ENCODE measurements around the gene KCTD2.
"Not testable (repeated sequence)": the region's sequence is repeated elsewhere in the genome, so short reads cannot be mapped to it uniquely, and the experiment has no call there.

The KCTD2 gene

DNA sequence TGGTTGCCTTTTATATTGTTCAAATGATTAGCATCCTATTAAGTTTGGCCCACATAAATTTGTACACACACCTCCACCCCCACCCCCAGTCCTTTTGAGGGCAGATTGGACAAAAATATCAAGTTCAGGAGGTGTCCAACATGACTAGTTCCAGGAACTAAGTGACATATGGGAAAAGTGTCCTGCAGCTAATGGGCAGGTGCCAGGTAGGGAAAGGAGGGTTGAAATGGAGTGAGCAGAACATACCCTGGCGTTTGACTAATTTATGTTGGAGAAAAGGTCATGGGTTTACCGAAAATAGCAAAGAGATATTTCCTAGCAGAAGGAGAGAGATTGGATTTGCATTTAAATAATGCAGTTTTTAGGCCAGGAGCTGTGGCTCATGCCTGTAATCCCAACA, 4.9 kb downstream of the KCTD2 start:
- DNase-seq (ENCODE audit: low read depth) = no peak

DNA sequence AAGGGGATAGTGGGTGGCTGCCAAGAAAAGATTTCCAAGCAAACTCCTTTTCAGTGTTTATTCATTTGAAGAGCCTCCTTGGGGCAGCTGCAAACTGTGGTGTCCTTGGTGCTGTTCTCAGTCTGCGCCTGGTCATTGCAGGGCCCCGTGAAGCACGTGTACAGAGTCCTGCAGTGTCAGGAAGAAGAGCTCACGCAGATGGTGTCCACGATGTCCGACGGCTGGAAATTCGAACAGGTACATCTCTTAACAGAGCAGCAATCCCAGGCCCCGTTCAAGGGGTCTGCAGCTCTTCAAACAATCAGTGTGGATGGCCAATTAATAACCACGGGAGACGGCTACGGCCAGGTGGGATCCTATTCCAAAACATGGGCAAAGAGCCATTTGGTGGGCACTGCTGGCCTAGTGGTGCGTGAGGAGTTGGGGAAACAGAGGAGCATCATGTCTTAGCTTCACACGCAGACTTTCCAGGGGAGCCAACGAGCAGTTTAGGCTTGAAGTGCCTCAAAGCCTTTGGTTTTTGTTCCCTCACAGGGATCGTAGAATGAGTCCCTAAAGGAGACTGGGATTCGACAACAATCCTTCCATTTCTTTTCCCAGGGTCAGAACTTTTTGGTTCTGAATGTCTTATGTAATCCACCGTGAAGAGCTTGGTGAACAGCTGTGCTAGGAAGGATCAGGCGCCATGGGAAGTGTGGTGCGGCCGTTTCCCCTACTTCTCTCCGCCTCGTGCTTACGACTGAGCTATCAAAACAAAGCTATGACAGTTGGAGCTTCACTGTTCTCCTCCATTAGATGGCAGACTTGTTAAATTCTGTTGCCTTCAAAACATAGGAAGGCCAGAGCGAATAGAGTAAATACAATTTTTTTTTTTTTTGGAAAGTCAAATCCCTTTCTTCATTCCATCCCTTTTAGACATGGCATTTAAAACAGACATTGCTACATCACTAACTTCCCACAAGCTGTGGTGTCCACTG, 12.6 kb downstream of the KCTD2 start:
- no peak for DNase-seq (ENCODE audit: low read depth)

DNA sequence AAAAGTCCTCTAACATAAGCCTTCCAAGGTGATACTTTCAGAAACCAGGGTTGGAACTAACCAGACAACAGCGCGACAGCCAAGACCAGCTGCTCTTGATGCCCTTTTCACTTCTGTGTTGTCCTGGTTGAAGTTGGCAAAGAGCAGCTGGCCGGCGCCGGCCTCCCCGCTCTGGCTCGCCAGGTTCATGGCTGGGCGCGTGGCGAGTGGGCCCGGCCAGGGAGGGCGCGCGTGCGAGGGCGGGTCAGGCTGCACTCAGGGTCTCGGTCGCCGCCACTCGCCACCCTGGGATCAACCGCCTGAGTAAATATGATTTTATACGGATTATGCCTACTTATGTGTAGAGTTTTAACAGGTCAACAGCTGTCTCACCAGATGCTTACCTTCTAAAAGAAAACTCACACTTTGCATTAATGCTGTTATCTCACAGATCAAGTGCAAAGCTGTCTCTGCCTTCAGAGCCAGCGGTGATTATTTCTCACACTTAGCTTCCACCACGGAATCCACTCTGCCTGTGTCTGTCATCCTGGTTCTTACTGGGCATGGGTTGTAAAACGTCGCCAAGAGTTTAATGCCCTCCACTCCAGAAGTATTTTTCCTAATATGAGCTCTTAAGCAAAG, 13.5 kb downstream of the KCTD2 start:
- no peak for DNase-seq (ENCODE audit: low read depth)

DNA sequence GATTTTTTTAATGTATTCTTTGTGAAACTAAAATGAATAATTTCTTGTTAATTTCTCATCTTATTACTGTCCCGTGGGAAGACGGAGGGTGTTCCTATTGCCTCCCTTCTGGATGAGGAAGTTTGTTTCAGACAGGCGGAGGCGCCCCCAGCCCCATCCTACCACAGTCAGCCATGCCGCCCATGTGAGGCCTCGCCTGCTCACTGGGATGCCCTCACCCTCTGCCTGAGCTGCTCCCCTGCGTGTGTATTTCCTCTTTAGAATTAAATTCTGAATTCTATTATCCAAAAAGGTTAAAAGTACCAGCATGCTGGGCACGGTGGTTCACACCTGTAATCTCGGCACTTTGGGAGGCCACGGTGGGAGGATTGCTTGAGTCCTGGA, 14.0 kb downstream of the KCTD2 start:
- DNase-seq (ENCODE audit: low read depth) = no peak

DNA sequence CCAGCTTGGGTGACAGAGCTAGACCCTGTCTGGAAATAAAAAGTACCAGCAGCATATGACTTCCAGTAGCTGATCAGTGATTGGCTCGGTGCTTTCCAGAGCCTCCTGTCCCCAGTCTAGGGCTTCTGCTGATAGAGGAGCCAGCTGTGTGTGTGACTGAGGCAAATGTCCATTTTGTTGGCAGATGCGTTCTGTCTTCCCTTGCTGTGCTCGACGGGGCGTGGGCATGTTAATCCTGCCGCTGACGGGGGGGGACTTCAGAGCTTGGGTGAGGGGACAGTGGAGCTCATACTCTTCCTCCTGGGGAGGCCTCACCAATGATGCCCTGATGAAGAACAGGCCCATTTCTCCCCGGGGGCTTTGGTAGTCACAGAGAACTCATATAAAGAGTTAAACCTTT, 14.6 kb downstream of the KCTD2 start:
- no peak for DNase-seq (ENCODE audit: low read depth)

DNA sequence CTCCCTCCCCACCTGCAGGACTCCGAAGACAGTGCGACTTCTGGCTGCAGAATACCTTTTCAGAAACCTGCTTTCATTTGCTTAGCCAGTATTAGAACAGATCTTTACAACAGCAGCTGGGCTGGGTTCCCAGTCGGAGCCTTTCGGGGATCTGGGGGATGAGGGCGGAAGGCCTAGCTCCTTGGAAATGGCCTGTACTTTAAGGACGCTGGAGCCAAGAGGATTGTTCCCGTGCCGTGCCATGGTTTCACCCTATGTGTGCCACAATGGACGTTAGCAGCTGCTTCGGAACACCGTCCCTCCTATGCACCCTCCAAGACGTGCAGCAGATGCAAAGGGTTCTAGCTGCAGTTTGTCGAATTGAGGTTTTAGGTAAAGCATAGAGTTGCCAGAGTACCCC, 16.2 kb downstream of the KCTD2 start:
- DNase-seq (ENCODE audit: low read depth) = no peak

DNA sequence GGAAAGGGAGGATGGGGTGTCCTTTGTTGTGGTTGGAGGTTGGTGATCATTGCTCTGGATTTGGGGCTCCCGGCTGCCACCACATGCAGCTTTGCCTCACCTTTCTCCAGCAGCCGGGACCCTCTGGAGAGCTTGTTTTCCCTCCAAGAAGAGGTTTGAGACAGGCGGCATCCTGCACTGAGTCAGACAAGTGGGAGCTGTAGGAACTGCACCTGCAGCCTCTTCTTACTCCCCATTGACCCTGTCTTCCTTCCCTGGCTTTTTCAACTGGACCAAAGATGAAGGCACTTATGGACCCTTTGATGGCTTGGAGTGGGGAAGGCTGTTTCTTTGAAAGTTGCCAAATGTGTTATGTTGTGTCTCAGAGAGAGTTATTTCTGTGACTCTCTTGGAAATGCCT, 16.6 kb downstream of the KCTD2 start:
- no peak for DNase-seq (ENCODE audit: low read depth)

DNA sequence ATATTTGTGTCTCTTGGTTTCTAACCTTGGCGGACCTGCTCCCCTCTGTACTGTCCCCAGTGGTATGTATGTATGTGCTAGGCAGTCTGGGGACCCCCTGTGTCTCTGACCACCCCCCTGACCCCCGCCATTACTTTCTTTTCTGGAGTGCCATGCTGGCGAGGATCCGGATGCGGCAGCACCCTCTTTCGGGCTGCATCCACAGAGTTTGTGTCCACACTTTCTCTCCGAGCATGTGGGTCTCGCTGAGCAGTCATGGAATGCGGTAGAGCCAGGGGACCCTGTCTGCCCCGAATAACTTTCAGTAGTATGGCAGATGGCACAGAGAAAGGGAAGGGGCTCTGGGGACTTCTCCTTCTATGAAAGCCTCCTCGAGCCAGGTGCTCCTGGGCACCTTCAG, 17.0 kb downstream of the KCTD2 start:
- no peak for DNase-seq (ENCODE audit: low read depth)

DNA sequence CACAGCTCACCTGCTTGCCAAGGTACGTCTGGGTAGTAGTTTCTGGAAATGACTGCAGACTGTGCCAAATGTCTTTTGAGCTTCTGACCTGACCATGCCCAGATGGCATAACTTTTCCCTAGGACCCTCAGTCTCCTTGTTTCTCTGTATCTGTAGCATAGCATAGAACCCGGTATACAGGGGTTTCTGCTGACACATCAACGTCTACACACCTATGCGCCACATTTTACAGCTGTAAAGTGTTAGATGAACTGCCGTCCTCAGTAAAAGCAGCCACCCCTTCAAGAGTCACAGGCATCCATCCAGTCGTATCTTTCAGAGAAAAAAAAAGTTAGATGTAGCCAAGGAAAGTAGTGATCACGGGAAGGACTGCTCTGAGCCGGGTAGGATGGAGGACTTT, 17.4 kb downstream of the KCTD2 start:
- no peak for DNase-seq (ENCODE audit: low read depth)

DNA sequence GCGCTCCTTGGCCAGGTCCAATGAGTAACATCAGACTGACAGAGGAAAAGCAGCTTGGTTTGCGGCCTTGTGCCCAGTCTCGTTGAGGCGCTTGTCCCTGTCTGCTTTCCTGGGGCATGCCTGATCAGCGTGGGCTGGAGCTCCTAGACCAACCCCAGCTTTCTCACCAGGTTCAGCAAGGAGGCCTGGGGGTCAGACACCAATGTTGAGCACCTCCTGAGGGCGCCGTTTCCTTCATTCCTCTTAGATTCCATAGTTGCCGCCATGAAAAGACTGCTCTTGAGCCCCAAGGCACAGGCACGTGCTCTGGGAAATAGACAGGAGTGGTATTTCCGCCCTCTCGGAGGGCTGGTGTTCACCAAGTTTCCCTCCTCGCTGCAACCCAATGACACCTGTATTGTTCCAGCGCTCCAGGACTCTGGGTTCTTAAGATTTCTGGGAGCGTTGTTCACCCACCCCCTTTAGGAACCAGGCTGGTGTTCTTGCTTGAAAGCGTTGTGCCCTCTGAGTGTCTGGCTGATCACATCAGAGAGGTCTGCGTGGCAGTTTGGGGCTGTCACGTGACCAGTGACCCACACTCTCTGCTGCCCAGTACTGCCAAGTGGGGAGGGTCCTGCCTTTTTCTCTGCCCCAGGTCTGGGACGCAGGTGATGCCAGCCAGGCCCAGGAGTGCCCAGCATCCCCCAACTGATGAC, 18.0 kb downstream of the KCTD2 start:
- DNase-seq (ENCODE audit: low read depth) = no peak

DNA sequence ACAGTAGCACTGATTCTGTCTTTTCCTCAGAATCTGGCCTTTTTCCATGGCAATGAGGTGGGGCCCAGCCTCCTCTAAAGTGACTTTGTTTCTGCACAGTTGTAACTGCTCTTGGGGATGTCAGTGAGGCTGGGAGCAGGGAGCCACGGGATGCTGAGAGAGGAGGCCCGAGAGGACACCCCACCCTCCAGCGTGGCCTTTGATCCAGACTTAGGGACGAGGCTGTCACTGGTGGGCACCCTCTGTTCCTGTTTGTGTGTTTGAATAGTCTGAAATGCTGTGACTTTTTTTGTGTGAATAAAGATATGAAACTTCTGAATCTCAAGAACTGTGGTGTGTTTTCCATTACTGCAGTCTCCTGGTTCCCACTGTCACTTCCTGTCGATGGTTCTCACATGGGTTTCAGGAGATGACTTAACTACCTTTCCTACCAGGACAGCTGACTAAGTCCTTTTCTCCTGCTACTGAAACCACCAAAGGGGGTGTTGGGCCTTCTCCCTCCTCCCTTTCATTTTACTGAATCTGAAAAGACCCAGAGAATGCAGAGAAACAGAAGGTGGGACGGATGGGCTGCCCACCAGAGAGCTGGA, 18.6 kb downstream of the KCTD2 start:
- no peak for DNase-seq (ENCODE audit: low read depth)

DNA sequence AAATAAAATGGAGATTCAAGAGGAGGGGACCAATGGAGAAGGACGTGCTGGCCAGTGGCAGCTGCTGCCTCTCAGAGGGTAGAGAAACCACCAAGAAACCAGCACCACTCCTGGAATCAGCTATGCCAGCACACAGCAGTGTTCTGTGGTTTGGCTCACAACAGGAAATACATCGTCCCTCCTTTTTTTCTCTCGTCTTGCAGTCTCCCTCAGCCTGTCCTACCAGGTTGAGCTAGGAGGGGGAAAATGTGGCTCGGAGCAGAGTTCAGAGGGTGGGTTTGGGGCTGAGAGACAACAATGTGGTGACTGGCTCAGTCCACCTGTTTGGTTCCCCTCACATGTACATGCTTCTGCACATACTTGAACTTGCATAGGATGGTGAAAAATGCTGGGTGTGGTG, 20.8 kb downstream of the KCTD2 start:
- DNase-seq (ENCODE audit: low read depth) = no peak

DNA sequence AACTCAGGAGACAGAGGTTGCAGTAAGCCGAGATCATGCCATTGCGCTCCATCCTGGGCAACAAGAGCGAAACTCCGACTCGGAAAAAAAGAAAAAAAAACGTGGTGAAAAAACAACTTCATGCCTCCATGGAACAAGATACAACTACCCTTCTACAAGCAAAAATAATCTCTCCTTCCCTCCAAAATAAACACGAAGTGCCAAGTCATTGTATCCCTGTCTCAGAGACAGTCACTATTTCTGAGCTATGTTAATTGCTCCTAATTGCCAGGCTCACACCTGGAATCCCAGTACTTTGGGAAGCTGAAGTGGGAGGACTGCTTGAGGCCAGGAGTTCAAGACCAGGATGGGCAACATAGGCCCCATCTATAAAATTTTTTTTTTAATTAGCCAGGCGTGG, 21.7 kb downstream of the KCTD2 start:
- no peak for DNase-seq (ENCODE audit: low read depth)

DNA sequence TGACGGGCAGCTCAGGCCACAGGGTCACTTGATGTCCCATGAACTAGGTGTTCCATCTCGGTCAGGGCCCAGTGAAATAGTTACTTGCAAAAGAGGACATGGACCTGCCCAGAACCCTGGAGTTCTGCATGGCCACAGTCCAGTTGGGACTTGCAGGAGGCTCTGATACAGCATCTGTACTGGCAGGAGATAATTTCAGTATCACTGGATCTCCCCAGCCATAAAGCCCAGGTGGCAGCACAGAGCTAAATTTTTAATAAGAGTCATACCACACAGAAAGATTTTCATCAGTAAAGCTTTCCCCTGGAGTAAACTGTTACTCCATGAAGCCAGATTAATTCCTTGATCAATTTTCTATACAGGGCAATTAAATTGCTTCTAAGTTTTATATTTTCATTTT, 22.8 kb downstream of the KCTD2 start:
- DNase-seq (ENCODE audit: low read depth) = no peak

DNA sequence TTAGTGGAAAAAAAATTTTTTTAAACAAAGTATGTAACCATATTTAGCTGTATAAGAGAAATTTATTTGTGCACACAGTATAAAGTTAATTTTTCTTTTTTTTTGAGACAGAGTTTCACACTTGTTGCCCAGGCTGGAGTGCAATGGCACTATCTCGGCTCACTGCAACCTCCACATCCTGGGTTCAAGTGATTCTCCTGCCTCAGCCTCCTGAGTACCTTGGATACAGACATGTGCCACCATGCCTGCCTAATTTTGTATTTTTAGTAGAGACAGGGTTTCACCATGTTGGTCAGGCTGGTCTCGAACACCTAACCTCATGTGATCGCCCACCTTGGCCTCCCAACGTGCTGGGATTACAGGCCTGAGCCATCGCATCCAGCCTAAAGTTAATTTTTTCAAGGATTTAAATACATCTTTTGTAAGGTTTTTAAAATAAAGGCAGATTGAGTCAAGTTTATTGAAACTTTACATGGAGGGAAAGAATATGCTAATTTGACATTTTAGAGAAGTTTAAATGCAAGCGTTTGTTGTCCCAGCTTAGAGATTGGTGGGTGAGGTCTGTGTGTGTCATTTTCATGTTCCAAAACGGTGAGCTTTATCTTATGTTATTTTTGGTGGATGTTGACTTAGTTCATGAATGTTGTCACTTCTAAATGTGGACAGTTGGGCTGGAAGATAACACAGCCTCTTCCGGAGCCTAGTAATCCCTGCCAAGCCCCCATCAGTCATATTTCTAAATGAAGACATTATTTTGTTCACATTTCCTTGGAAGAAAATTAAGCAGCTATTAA, 24.6 kb downstream of the KCTD2 start:
- DNase-seq (ENCODE audit: low read depth) = not testable (repeated sequence)

DNA sequence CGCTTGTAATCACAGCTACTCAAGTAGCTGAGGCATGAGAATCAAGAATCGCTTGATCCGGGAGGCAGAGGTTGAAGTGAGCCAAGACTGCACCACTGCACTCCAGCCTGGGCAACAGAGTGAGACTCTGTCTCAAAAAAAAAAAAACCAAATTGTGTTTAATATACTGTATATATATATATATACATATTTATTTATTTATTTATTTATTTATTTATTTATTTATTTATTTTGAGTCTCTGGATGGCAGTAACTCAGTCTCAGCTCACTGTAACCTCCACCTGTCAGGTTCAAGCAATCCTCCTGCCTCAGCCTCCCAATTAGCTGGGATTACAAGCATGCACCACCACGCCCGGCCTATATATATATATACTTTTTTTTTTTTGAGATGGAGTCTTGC, 25.9 kb downstream of the KCTD2 start:
- DNase-seq (ENCODE audit: low read depth) = not testable (repeated sequence)

DNA sequence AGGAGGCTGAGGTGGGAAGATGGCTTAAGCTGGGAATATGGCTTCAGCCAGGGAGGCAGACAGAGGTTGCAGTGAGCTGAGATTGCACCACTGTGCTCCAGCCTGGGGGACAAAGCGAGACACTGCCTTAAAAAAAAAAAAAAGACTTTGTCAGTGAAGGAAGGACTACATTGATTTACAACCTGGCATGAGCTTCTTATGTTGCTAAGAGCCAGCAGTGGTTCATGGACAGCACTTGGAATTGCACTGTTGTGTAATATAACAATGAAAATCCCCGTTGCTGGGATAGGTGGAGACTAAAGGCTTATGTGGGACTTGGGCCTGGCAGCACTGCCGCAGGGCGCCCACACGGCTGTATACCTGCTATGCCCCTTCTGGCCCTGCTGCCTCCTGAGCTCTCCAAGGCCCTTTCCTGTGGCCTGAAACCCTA, 26.6 kb downstream of the KCTD2 start:
- DNase-seq (ENCODE audit: low read depth) = no peak

DNA sequence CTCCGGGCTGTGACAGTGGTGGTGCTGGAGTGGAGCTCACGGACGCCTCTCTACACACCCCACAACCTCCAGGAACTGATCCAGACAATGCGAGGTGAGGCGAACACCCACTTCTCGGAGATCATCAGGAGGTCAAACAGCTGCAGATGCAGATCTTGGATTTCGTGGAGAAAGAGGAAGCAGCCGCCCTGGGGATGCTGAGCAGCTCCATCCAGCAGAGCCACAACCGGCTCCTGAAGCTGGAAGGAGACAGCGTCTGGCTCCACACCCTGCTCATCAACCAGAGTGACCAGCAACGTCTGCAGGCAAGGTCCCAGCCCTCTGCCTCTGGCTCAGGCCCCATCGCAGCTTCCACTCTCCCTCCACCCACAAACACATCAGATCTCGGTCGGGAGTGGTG, 27.5 kb downstream of the KCTD2 start:
- DNase-seq (ENCODE audit: low read depth) = no peak

DNA sequence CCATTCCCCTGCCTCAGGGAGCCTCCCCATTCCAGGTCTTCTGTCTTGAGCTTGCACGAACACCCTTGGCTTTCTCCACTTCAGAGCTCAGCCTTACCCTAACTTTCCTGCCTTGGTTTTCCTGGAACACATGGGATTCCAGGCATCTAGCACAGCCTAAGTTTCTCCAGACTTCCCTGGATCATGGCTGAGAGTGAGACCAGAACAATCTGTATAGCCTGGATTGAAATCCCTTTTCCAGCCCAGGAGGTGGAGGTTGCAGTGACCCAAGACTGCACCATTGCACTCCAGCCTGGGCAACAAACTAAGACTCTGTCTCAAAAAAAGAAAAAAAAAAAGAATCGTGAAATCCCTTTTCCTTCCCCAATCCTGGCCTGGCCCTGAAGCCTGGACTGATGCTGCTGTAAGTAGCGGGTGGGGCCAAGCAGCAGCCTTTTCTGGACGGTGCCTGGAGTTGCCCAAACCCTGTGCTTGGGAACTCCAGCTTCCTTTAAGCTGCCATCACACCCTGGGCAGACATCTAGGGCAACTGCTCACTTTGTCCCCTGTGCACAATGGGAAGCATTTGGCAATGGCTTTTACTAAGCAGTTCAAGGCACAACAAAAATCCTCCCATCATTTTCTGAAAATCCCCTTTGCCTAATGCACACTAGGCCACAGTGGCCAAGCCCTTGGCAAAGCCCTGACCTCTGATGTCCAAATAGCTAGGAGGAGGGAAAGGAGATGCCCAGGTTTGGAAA, 28.7 kb downstream of the KCTD2 start:
- no peak for DNase-seq (ENCODE audit: low read depth)

DNA sequence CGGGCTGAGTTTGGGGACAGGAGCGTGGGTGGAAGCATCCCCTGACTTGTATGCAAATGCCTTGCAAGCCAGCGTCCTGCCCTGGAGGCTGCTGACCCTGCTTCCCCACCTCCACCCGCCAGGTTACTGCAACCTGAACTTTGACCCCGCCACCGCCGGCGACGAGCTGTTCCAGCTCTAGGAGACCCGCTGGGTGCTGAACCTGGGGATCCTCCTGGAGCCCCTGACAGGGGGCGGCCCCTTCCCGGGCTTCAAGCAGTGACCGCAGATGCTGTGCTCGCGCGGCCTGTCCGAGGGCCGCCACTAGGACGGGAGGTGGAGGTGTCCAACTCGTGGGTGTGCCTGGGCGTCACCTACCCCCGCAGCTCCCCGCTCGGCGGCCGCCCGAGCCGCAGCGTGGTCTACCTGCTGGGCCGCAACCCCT, 30.1 kb downstream of the KCTD2 start:
- DNase-seq (ENCODE audit: low read depth) = no peak

All from activated gamma-delta T cell treated with anti-CD3 and anti-CD28 coated beads, Interleukin-2, amount 50 U/mL, for 16 hours (primary cell).